Measurements from ENCODE around the gene MTR.

DNA sequence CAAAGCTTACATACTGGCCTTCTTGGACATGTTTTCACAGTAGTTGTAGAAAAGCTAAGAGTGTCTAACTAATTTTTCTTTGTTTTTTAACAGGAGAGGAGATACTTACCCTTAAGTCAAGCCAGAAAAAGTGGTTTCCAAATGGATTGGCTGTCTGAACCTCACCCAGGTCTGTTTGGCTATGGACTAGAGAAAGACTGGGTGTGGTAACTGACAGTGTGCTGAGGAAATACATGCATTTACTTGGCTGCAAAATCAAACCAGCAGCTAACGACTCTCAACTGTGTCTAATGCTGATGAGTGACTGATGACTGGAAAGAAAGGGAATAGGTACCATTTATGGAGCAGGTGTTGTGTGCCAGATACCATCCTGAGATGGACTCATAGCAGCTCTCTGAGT lies 91.1 kb downstream of the MTR start:
- TF ChIP-seq, protein P1, sequence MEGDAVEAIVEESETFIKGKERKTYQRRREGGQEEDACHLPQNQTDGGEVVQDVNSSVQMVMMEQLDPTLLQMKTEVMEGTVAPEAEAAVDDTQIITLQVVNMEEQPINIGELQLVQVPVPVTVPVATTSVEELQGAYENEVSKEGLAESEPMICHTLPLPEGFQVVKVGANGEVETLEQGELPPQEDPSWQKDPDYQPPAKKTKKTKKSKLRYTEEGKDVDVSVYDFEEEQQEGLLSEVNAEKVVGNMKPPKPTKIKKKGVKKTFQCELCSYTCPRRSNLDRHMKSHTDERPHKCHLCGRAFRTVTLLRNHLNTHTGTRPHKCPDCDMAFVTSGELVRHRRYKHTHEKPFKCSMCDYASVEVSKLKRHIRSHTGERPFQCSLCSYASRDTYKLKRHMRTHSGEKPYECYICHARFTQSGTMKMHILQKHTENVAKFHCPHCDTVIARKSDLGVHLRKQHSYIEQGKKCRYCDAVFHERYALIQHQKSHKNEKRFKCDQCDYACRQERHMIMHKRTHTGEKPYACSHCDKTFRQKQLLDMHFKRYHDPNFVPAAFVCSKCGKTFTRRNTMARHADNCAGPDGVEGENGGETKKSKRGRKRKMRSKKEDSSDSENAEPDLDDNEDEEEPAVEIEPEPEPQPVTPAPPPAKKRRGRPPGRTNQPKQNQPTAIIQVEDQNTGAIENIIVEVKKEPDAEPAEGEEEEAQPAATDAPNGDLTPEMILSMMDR (IDR thresholded peaks at IDR 0.05): no peak
- no peak for TF ChIP-seq POLR2A (IDR thresholded peaks at IDR 0.05)
